ENCODE data around the gene NFIX. TPM values are rescaled to one million over a fixed set of nuclear protein-coding genes. Genes with fewer than 3 reads are reported as not detected.

The NFIX gene
- total and polyA plus RNA-seq, 2 donors (not counting 3 experiments of a cell fraction or from before 2014, with no cell fraction given): 9.8 to 37.7 TPM

GRCh38 chr19:13039211-13039789, 44.0 kb downstream of the NFIX start:
- Histone ChIP-seq H2AFZ (ENCODE audit: low read depth, low read length) (no peak overlapping the region), H3K9ac (replicated peaks; ENCODE audit: extremely low read depth, insufficient read depth, low read length) (no peak overlapping the region), H3K36me3 (ENCODE audit: control insufficient read depth in 2 of 2, extremely low read depth in 1 of 2, insufficient read depth in 2 of 2, low read length in 2 of 2) (no peaks in the 10 kb centered on the region), H4K20me1 (replicated peaks; ENCODE audit: control insufficient read depth, extremely low read depth, insufficient read depth, low read length) (no peaks in the 10 kb centered on the region), H3K79me2 (ENCODE audit: control insufficient read depth, insufficient read depth, low read length) (no peaks in the 10 kb centered on the region), H3K4me1 (ENCODE audit: control insufficient read depth, extremely low read depth, insufficient read depth, low read length) (peaks cover 15% of the 10 kb centered on the region), H3K4me3 (replicated peaks in 1 of 3; ENCODE audit: insufficient read depth in 1 of 3, low read depth in 1 of 3, low read length in 3 of 3) (no peak overlapping the region), H3K27ac (ENCODE audit: insufficient read depth, low read depth, low read length) (no peak overlapping the region), H3K27me3 (ENCODE audit: control insufficient read depth in 2 of 2, insufficient read depth in 2 of 2, low read length in 2 of 2) (no peaks in the 10 kb centered on the region), H3K9me1 (replicated peaks; ENCODE audit: control insufficient read depth, extremely low read depth, insufficient read depth, low read length) (no peaks in the 10 kb centered on the region), H3K4me2 (ENCODE audit: insufficient read depth, low read length) (no peak overlapping the region), H3K9me3 (replicated peaks; ENCODE audit: control insufficient read depth, insufficient read depth, low read length) (no peaks in the 10 kb centered on the region)
- TF ChIP-seq CTCF (IDR thresholded peaks at IDR 0.05; ENCODE audit: extremely low read depth in 1 of 2, insufficient read depth in 1 of 2, low read depth in 1 of 2, low read length in 2 of 2) (no peak), POLR2A (IDR thresholded peaks at IDR 0.05; ENCODE audit: low read depth, low read length) (no peak), MYC (IDR thresholded peaks at IDR 0.05; ENCODE audit: low read depth, low read length) (no peak), MAX (IDR thresholded peaks at IDR 0.05; ENCODE audit: insufficient read depth, insufficient read length) (no peak), FOS (IDR thresholded peaks at IDR 0.05; ENCODE audit: borderline replicate concordance, insufficient read depth, low read length) (no peak), POLR2AphosphoS5 (IDR thresholded peaks at IDR 0.05; ENCODE audit: insufficient read depth, low read depth, low read length) (no peak), JUN (IDR thresholded peaks at IDR 0.05; ENCODE audit: borderline replicate concordance, insufficient read depth, insufficient read length, low read depth) (no peak), EZH2 (IDR thresholded peaks at IDR 0.05; ENCODE audit: borderline replicate concordance, low read depth, low read length, severe bottlenecking) (no peak)
- FAIRE-seq: no peak
- ChIA-PET CTCF (interaction anchor here (1.2 to 6.7 kb wide), 3 partner anchors 9 to 22 kb away, joined by 4 to 53 read pairs (median 7); no protein-coding TSS in a partner anchor), POLR2A (no interaction called here)
- DNase-seq (ENCODE audit: low read depth, low spot score): no peak
- intact Hi-C loops (cut with micrococcal nuclease): no loop called here
- dilution Hi-C loops (cut with MboI; ENCODE audit: extremely low pct_ligation_motif_present, low sequenced_read_pairs): no loop called here
- BruUV-seq (replicated peaks): no TSS peak

All from endothelial cell of umbilical vein (primary cell).